SU-DHL-6 (cell line): ENCODE measurements around the gene MYOCD.

Experiments
- H2AFZ ChIP-seq: fragments of 200-600 bp; sonication (generic); 2 replicates; pipeline ENCODE4 v1.6.1; 2014; ENCODE audit warnings: low read depth, mild to moderate bottlenecking, moderate library complexity, mixed read lengths, antibody characterized with exemption, low read length; ENCODE audit not compliant: severe bottlenecking
- H3F3A ChIP-seq: fragments of 200-600 bp; shearing (Covaris generic); 2 replicates; pipeline ENCODE4 v1.6.0; 2016; ENCODE audit warnings: antibody characterized with exemption, mild to moderate bottlenecking; ENCODE audit not compliant: insufficient read depth
- H3K27ac ChIP-seq: fragments of 200-600 bp; sonication (generic); 2 replicates; pipeline ENCODE4 v1.5.1; 2016; ENCODE audit warnings: low read depth, mild to moderate bottlenecking, low read length, moderate library complexity, mixed read lengths
- H3K27me3 ChIP-seq: fragments of 200-600 bp; sonication (generic), shearing (Covaris generic); 2 replicates; pipeline ENCODE4 v1.6.0; 2014; ENCODE audit warnings: mild to moderate bottlenecking, low read length
- H3K36me3 ChIP-seq: fragments of 200-600 bp; sonication (generic); 2 replicates; pipeline ENCODE4 v1.6.1; 2014; ENCODE audit warnings: mild to moderate bottlenecking, low read length, mixed read lengths
- H3K4me2 ChIP-seq: fragments of 300-600, 200-600 bp; shearing (Covaris generic), sonication (generic); 2 replicates; pipeline ENCODE4 v1.6.0; 2014; ENCODE audit warnings: low read length, low read depth, mild to moderate bottlenecking; ENCODE audit not compliant: poor library complexity, severe bottlenecking
- H3K4me3 ChIP-seq: fragments of 200-600 bp; sonication (generic); 2 replicates; pipeline ENCODE4 v1.5.1; 2014; ENCODE audit warnings: antibody characterized with exemption, low read length, mild to moderate bottlenecking, mixed read lengths; ENCODE audit not compliant: insufficient read depth, poor library complexity, severe bottlenecking
- H3K79me2 ChIP-seq: fragments of 200-600 bp; sonication (generic); 2 replicates; pipeline ENCODE4 v1.6.1; 2014; ENCODE audit warnings: mild to moderate bottlenecking, low read length, moderate library complexity; ENCODE audit not compliant: insufficient read depth
- H3K9ac ChIP-seq: fragments of 200-600 bp; sonication (generic); 2 replicates; pipeline ENCODE4 v1.7.0; 2014; ENCODE audit warnings: mild to moderate bottlenecking, low read length
- H3K9me2 ChIP-seq: fragments of 200-600 bp; sonication (generic); replicated peaks from 2 replicates; pipeline ENCODE4 v1.6.1; 2014; ENCODE audit warnings: low read length; ENCODE audit not compliant: insufficient read depth
- H3K9me3 ChIP-seq: fragments of 200-600 bp; sonication (generic); 2 replicates; pipeline ENCODE4 v1.6.1; 2014; ENCODE audit warnings: low read length, mixed read lengths; ENCODE audit not compliant: insufficient read depth
- H4K20me1 ChIP-seq: fragments of 200-600 bp; sonication (generic); 2 replicates; pipeline ENCODE4 v1.6.1; 2014; ENCODE audit warnings: low read depth, mild to moderate bottlenecking, antibody characterized with exemption, low read length, moderate library complexity, mixed read lengths
- EZH2phosphoT487 ChIP-seq: fragments of 200-600 bp; sonication (generic), shearing (Covaris generic); conservative IDR thresholded peaks from 2 replicates; pipeline ENCODE4 v1.6.1; 2018; ENCODE audit warnings: mild to moderate bottlenecking, antibody characterized with exemption, low read length, moderate library complexity, mixed read lengths
- TF ChIP-seq, protein P1 (sequence below): fragments of 200-600 bp; sonication (generic); IDR thresholded peaks from one replicate; pipeline ENCODE4 v1.5.1; 2017; ENCODE audit warnings: antibody characterized with exemption, mild to moderate bottlenecking, low read length, moderate library complexity; ENCODE audit not compliant: insufficient read depth, poor library complexity, severe bottlenecking

Gene MYOCD

DNA sequence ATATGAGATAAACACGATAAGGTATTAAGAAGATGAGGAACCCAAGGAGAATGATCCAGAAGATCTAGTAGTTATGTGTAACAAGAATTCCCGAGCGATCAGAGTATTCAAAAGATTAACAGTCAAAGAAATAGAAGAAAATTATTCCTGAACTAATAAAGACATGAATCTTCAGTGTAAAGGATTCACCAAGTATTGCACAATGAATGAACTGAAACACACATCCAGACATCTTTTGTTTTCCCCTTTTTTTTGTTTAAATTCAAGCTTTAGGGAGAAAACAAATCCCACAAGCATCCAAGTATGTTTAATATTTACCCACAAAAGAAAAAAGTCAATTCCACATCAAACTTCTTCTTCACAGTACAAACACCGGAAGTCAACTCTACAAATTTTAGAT lies 23.7 kb upstream of the MYOCD start:
- Histone ChIP-seq H4K20me1 (no peaks in the 10 kb centered on the region), H3K36me3 (no peaks in the 10 kb centered on the region), H3K9me3 (no peaks in the 10 kb centered on the region), H3K4me3 (no peak overlapping the region), H3K27me3 (no peaks in the 10 kb centered on the region), H3F3A (no peaks in the 10 kb centered on the region), H3K9me2 (no peaks in the 10 kb centered on the region), H3K4me2 (no peak overlapping the region), H3K27ac (no peak overlapping the region), H2AFZ (no peak overlapping the region), H3K9ac (no peak overlapping the region), H3K79me2 (no peaks in the 10 kb centered on the region)
- TF ChIP-seq, protein P1, sequence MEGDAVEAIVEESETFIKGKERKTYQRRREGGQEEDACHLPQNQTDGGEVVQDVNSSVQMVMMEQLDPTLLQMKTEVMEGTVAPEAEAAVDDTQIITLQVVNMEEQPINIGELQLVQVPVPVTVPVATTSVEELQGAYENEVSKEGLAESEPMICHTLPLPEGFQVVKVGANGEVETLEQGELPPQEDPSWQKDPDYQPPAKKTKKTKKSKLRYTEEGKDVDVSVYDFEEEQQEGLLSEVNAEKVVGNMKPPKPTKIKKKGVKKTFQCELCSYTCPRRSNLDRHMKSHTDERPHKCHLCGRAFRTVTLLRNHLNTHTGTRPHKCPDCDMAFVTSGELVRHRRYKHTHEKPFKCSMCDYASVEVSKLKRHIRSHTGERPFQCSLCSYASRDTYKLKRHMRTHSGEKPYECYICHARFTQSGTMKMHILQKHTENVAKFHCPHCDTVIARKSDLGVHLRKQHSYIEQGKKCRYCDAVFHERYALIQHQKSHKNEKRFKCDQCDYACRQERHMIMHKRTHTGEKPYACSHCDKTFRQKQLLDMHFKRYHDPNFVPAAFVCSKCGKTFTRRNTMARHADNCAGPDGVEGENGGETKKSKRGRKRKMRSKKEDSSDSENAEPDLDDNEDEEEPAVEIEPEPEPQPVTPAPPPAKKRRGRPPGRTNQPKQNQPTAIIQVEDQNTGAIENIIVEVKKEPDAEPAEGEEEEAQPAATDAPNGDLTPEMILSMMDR = no peak
- no peak for TF ChIP-seq EZH2phosphoT487

DNA sequence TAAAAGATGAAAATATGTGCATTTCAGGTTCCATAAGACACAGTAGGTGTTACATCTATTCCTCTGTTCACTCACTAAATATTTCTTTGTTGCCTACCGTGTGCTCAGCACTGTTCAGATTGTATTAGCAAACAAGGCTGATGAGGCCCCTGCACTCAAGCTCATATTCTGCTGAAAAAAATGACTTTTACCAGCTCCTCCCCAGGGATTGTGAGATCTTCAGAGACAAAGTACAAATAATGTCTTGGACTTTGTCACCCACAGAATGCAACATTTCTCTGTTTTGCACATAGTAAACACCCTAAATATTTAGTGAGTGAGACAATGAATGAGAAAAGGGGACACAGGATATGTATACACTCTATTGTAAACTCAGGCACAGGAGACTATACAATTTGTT lies 21.9 kb upstream of the MYOCD start:
- Histone ChIP-seq H3K9me3 (no peaks in the 10 kb centered on the region), H3K4me3 (no peak overlapping the region), H3K4me2 (no peak overlapping the region), H3K27me3 (no peaks in the 10 kb centered on the region), H3K9me2 (no peaks in the 10 kb centered on the region), H3K9ac (no peak overlapping the region), H2AFZ (no peak overlapping the region), H4K20me1 (no peaks in the 10 kb centered on the region), H3K27ac (no peak overlapping the region), H3K79me2 (no peaks in the 10 kb centered on the region), H3F3A (no peaks in the 10 kb centered on the region), H3K36me3 (no peaks in the 10 kb centered on the region)
- TF ChIP-seq EZH2phosphoT487 = no peak
- TF ChIP-seq, protein P1 = no peak

DNA sequence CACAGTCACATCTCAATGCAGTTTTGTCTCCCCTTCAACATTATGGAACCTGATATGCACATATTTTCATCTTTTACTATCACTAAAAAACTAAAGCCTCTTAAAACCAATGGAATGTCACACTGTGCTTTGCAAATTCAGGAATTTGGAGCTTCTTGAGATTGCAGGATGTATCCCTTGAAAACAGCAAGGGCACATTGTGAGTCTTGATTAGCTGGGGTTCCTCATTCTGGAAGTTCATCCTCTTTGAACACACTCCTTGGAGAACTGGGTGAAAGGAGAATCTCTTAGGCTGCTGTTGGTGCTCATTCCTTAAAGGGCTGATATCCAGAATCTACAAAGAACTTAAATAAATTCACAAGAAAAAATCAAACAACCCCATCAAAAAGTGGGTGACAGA lies 21.1 kb upstream of the MYOCD start:
- Histone ChIP-seq H3K9me2 (no peaks in the 10 kb centered on the region), H3K4me3 (no peak overlapping the region), H3K9ac (no peak overlapping the region), H3K79me2 (no peaks in the 10 kb centered on the region), H3K27me3 (no peaks in the 10 kb centered on the region), H4K20me1 (no peaks in the 10 kb centered on the region), H3F3A (no peaks in the 10 kb centered on the region), H3K9me3 (no peaks in the 10 kb centered on the region), H3K4me2 (no peak overlapping the region), H3K27ac (no peak overlapping the region), H2AFZ (no peak overlapping the region), H3K36me3 (no peaks in the 10 kb centered on the region)
- no peak for TF ChIP-seq EZH2phosphoT487
- TF ChIP-seq, protein P1 = no peak

DNA sequence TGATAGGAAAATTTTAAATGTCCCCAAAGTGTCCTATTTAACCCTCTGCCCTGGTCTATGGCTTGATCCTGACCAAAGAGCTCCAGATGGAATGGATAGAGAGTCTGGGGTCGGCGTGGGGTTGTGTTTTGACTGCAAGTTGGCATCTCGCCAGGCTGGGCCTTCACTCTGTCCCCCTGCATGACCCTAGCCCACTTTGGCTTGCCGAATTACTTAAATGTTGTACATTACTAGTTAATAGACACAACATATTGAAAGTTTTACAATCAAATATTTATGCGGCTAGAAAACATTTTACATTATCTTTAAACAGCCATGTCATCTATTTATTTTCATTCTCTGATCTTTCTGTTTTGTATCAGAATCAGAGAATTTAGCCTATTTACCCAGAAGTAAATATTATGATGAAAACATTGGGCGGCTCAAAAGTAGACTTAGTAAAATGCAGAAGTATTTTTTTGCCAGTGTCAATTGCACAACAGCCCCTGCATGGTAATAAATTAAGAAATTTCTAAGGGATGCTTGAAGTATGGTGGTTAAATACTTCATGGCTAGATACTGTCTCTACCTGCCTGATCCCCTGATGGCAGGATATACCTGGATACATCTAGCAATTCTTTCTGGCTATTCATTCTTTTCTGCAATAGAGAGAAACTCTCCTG lies 18.8 kb upstream of the MYOCD start:
- Histone ChIP-seq H3K27ac (no peak overlapping the region), H2AFZ (no peak overlapping the region), H3K4me2 (no peak overlapping the region), H3K79me2 (no peaks in the 10 kb centered on the region), H3K4me3 (no peak overlapping the region), H3K36me3 (no peaks in the 10 kb centered on the region), H4K20me1 (no peaks in the 10 kb centered on the region), H3K9me3 (no peaks in the 10 kb centered on the region), H3K27me3 (no peaks in the 10 kb centered on the region), H3K9me2 (no peaks in the 10 kb centered on the region), H3K9ac (no peak overlapping the region), H3F3A (no peaks in the 10 kb centered on the region)
- TF ChIP-seq EZH2phosphoT487 = no peak
- TF ChIP-seq, protein P1 = no peak
